Fibroblast of lung (primary cell): ENCODE measurements around the gene PLXNA4. TPM values are rescaled to one million over a fixed set of nuclear protein-coding genes. Genes with fewer than 3 reads are reported as not detected.

ENCODE experiments used
- DNase-seq, 2 donors: peaks; one replicate each; pipeline versions ENCODE4 v3.0.0 to v3.0.0-alpha.2; 2010; ENCODE audit warnings: low read depth in 2 of 2
- H2AFZ ChIP-seq: 2 replicates; pipeline ENCODE4 v1.5.1; 2012; ENCODE audit warnings: low read length, control low read depth, inconsistent platforms
- H3K27ac ChIP-seq: 2 replicates; pipeline ENCODE4 v1.5.1; 2011; ENCODE audit warnings: low read length, control low read depth; ENCODE audit not compliant: insufficient read depth
- H3K27me3 ChIP-seq: 2 replicates; pipeline ENCODE4 v1.5.1; 2011; ENCODE audit warnings: mild to moderate bottlenecking, low read length; ENCODE audit not compliant: control insufficient read depth, insufficient read depth
- H3K36me3 ChIP-seq: 2 replicates; pipeline ENCODE4 v1.5.1; 2011; ENCODE audit warnings: low read length; ENCODE audit not compliant: control insufficient read depth, insufficient read depth
- H3K4me1 ChIP-seq: 2 replicates; pipeline ENCODE4 v1.5.1; 2011; ENCODE audit warnings: low read length; ENCODE audit not compliant: control insufficient read depth, insufficient read depth; ENCODE audit errors: extremely low read depth
- H3K4me2 ChIP-seq: 2 replicates; pipeline ENCODE4 v1.5.1; 2011; ENCODE audit warnings: low read length, control low read depth; ENCODE audit not compliant: insufficient read depth; ENCODE audit errors: extremely low read depth
- H3K4me3 ChIP-seq, 4 experiments: fragments of 200-600 bp in 1 of 4; sonication (generic) in 1 of 4; replicated peaks in 1 of 4; 2 replicates each; pipeline ENCODE4 v1.5.1; 2011 to 2016; ENCODE audit warnings: low read length in 4 of 4, low read depth in 3 of 4, mild to moderate bottlenecking in 3 of 4, control low read depth in 2 of 4, inconsistent platforms in 1 of 4, mixed read lengths in 1 of 4; ENCODE audit not compliant: insufficient read depth in 1 of 4; ENCODE audit errors: control extremely low read depth in 1 of 4
- H3K79me2 ChIP-seq: 2 replicates; pipeline ENCODE4 v1.5.1; 2012; ENCODE audit warnings: mild to moderate bottlenecking, low read length, inconsistent platforms; ENCODE audit not compliant: control insufficient read depth, insufficient read depth
- H3K9ac ChIP-seq: 2 replicates; pipeline ENCODE4 v1.5.1; 2011; ENCODE audit warnings: mild to moderate bottlenecking, low read length, control low read depth; ENCODE audit not compliant: insufficient read depth
- H3K9me3 ChIP-seq: 2 replicates; pipeline ENCODE4 v1.5.1; 2012; ENCODE audit warnings: low read depth, low read length; ENCODE audit not compliant: control insufficient read depth, insufficient read depth
- H4K20me1 ChIP-seq: 2 replicates; pipeline ENCODE4 v1.5.1; 2011; ENCODE audit warnings: low read length; ENCODE audit not compliant: control insufficient read depth, insufficient read depth; ENCODE audit errors: extremely low read depth
- EZH2 ChIP-seq: IDR thresholded peaks from 2 replicates; pipeline ENCODE4 v1.5.1; 2012; ENCODE audit warnings: low read length, control low read depth, mild to moderate bottlenecking; ENCODE audit errors: missing control alignments
- polyA plus RNA-seq, 2 donors: library from polyadenylated mRNA; depleted of rRNA in 1 of 2; stranded (reverse) in 1 of 2; unstranded in 1 of 2; fragments of >200 nt; gene quantifications; 2 replicates each; pipeline ENCODE4 v1.2.1, GENCODE V29; 2011 to 2012; ENCODE audit warnings: missing spikeins in 1 of 2
- total RNA-seq: library from RNA; depleted of rRNA; stranded (reverse); fragments of >200 nt; gene quantifications from 2 replicates; pipeline ENCODE4 v1.2.1, GENCODE V29; 2014
- TF ChIP-seq, protein P1 (sequence below), 2 donors: IDR thresholded peaks in 1 of 2; conservative IDR thresholded peaks in 1 of 2; 1 replicate in 1 of 2; 2 replicates in 1 of 2; pipeline ENCODE4 v1.5.1; 2011 to 2012; ENCODE audit warnings: low read length in 2 of 2, control low read depth in 1 of 2, inconsistent platforms in 1 of 2, low read depth in 1 of 2, mild to moderate bottlenecking in 1 of 2

Gene PLXNA4
- total and polyA plus RNA-seq, 2 donors (not counting 1 experiment from before 2014, with no cell fraction given) = 1.2 to 1.5 TPM

DNA sequence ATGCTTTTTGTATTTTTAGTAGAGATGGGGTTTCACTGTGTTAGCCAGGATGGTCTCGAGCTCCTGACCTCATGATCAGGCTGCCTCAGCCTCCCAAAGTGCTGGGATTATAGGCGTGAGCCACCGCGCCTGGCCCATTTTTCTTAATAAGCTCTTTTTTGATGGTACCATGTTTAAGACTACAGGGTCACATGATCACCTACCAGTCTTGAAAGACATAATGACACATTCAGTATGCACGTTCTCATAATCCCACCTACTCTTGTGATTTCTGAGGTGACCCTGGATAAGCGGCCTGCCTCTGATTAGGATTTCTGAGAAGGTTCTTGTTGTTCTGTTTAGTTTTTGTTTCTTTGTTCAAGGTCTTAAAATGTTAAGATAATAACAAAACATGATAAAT, 43.7 kb upstream of the PLXNA4 start:
- no peak for DNase-seq
- Histone ChIP-seq H3K4me1 (no peaks in the 10 kb centered on the region), H3K27ac (no peak overlapping the region), H3K36me3 (no peaks in the 10 kb centered on the region), H3K4me2 (no peak overlapping the region), H2AFZ (no peak overlapping the region), H3K79me2 (no peaks in the 10 kb centered on the region), H3K27me3 (no peaks in the 10 kb centered on the region), H3K9ac (no peak overlapping the region), H3K9me3 (no peaks in the 10 kb centered on the region), H4K20me1 (no peaks in the 10 kb centered on the region), H3K4me3 (no peak overlapping the region)
- no peak for TF ChIP-seq EZH2
- TF ChIP-seq, protein P1, sequence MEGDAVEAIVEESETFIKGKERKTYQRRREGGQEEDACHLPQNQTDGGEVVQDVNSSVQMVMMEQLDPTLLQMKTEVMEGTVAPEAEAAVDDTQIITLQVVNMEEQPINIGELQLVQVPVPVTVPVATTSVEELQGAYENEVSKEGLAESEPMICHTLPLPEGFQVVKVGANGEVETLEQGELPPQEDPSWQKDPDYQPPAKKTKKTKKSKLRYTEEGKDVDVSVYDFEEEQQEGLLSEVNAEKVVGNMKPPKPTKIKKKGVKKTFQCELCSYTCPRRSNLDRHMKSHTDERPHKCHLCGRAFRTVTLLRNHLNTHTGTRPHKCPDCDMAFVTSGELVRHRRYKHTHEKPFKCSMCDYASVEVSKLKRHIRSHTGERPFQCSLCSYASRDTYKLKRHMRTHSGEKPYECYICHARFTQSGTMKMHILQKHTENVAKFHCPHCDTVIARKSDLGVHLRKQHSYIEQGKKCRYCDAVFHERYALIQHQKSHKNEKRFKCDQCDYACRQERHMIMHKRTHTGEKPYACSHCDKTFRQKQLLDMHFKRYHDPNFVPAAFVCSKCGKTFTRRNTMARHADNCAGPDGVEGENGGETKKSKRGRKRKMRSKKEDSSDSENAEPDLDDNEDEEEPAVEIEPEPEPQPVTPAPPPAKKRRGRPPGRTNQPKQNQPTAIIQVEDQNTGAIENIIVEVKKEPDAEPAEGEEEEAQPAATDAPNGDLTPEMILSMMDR (conservative IDR thresholded peaks at IDR 0.05 in 1 of 2, IDR thresholded peaks at IDR 0.05 in 1 of 2; ENCODE audit: low read depth in 1 of 2, low read length in 2 of 2) = no peak

DNA sequence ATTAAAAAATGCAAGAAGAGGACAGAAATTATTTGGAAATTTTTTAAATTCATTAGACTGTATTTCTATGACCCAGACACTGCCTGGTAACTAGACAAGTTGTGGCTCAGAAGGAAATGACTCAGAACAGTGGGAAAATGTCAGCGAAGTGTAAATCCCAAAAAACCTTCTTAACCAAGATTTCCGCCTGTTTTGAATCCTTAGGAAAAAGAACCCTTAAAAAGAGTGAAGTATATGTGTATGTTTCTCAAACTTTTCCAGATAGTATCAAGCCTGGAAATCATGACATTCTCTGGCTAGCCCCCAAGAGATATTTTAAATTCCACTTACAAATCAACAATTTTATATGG, 42.7 kb upstream of the PLXNA4 start:
- H4K20me1 ChIP-seq = no peaks in the 10 kb centered on the region
- no peak overlapping the region for H3K4me3 ChIP-seq
- H3K4me1 ChIP-seq = no peaks in the 10 kb centered on the region
- no peak for TF ChIP-seq EZH2
- TF ChIP-seq, protein P1 (conservative IDR thresholded peaks at IDR 0.05 in 1 of 2, IDR thresholded peaks at IDR 0.05 in 1 of 2; ENCODE audit: low read depth in 1 of 2, low read length in 2 of 2) = no peak
- no peaks in the 10 kb centered on the region for H3K79me2 ChIP-seq
- peak in 1 of 2 donors; percentile 80 for DNase-seq
- no peak overlapping the region for H3K27ac ChIP-seq
- no peak overlapping the region for H2AFZ ChIP-seq
- H3K9me3 ChIP-seq = no peaks in the 10 kb centered on the region
- no peaks in the 10 kb centered on the region for H3K36me3 ChIP-seq
- no peak overlapping the region for H3K4me2 ChIP-seq
- H3K9ac ChIP-seq = no peak overlapping the region
- H3K27me3 ChIP-seq = no peaks in the 10 kb centered on the region

DNA sequence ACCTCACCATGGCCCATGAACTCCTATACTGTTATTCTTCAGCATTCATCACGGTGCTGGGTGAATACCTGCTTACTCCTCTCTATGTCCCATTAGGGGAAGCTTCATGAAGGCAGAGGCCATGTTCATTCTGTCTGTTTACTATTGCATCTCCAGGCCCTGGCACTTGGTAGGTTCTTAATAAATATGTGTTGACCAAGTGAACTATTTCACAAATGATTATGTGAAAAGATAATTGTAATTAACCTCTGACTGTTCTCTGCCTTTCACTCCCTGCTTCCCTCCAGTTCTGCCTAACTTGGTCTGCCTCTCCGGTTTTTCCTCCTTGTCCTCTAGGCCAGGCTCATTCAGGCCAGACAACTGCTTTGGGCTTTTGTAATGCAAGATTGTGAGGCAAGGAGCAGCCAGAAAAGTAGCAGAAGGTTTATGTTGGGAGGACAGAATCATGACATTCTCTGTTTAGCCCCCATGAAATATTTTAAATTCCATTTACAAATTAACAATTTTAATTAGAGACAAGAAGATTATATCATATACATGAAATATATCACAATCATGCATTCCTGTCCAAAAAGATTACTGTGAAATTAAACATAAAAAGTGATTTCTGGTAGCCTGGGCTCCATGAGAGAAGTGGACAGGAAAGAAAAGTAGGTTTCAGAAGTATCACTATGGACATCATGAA, 42.1 kb upstream of the PLXNA4 start:
- no peaks in the 10 kb centered on the region for H3K4me1 ChIP-seq
- H4K20me1 ChIP-seq = no peaks in the 10 kb centered on the region
- no peak overlapping the region for H3K4me2 ChIP-seq
- H3K27ac ChIP-seq = no peak overlapping the region
- H3K36me3 ChIP-seq = no peaks in the 10 kb centered on the region
- TF ChIP-seq, protein P1 (conservative IDR thresholded peaks at IDR 0.05 in 1 of 2, IDR thresholded peaks at IDR 0.05 in 1 of 2; ENCODE audit: low read depth in 1 of 2, low read length in 2 of 2) = no peak
- TF ChIP-seq EZH2 = no peak
- DNase-seq = peak in 1 of 2 donors; percentile 22
- H2AFZ ChIP-seq = no peak overlapping the region
- H3K9me3 ChIP-seq = no peaks in the 10 kb centered on the region
- H3K27me3 ChIP-seq = no peaks in the 10 kb centered on the region
- H3K4me3 ChIP-seq = no peak overlapping the region
- H3K79me2 ChIP-seq = no peaks in the 10 kb centered on the region
- H3K9ac ChIP-seq = no peak overlapping the region
